Vagina (tissue), 2 donors: ENCODE data around the gene ABTB2. TPM values are rescaled to one million over a fixed set of nuclear protein-coding genes. Genes with fewer than 3 reads are reported as not detected.

Experiments used
- DNase-seq, 2 donors: peaks; one replicate each; pipeline ENCODE4 v3.0.0-alpha.2; 2017; ENCODE audit errors: extremely low spot score in 2 of 2
- H3K27ac ChIP-seq: fragments of 200-600 bp; sonication (generic); one replicate; pipeline ENCODE4 v1.5.1; 2019
- H3K27me3 ChIP-seq: fragments of 200-600 bp; sonication (generic); one replicate; pipeline ENCODE4 v1.5.1; 2019
- H3K36me3 ChIP-seq, 2 donors: fragments of 200-600 bp; sonication (generic); one replicate each; pipeline ENCODE4 v1.5.1; 2017 to 2019
- H3K4me1 ChIP-seq: fragments of 200-600 bp; sonication (generic); one replicate; pipeline ENCODE4 v1.5.1; 2019
- H3K4me3 ChIP-seq, 2 donors: fragments of 200-600 bp; sonication (generic); 1 replicate in 1 of 2; 2 replicates in 1 of 2; pipeline ENCODE4 v1.5.1; 2016 to 2019
- H3K9me3 ChIP-seq: fragments of 200-600 bp; sonication (generic); one replicate; pipeline ENCODE4 v1.5.1; 2019
- CTCF ChIP-seq, 3 experiments: fragments of 450-650 bp in 2 of 3; fragments of 200-600 bp in 1 of 3; sonication (generic) in 1 of 3; IDR thresholded peaks; one replicate each; pipeline ENCODE4 v1.5.1; 2017 to 2019; ENCODE audit warnings: antibody characterized with exemption in 3 of 3, mild to moderate bottlenecking in 2 of 3, moderate library complexity in 2 of 3
- POLR2A ChIP-seq, 2 donors: fragments of 450-650 bp; IDR thresholded peaks; one replicate each; pipeline ENCODE4 v1.6.1; 2017; ENCODE audit warnings: antibody characterized with exemption in 2 of 2, mild to moderate bottlenecking in 2 of 2, moderate library complexity in 2 of 2
- POLR2AphosphoS5 ChIP-seq, 2 donors: sonication (generic); formaldehyde crosslinking; IDR thresholded peaks; one replicate each; pipeline ENCODE4 v1.9.0; 2017; ENCODE audit warnings: antibody characterized with exemption in 2 of 2, mild to moderate bottlenecking in 2 of 2, low read depth in 1 of 2; ENCODE audit not compliant: insufficient read depth in 1 of 2
- intact Hi-C: fragments of 100-400 bp; cut with DNase I; formaldehyde crosslinking; loops from one replicate; pipeline ENCODE4 v1.15.1; 2023
- total RNA-seq: library from RNA; depleted of rRNA; stranded (reverse); fragments of >200 nt; gene quantifications from one replicate; pipeline ENCODE4 v1.2.3, GENCODE V29; 2016

Gene ABTB2
- total RNA-seq, 1 donor from 2014 or later = 10.8 TPM

GRCh38 chr11:34238966-34239365, 118.8 kb downstream of the ABTB2 start:
- no peak for DNase-seq
- intact Hi-C loops = no loop called here
- H3K27me3 ChIP-seq = no peaks in the 10 kb centered on the region
- H3K36me3 ChIP-seq = no peaks in the 10 kb centered on the region
- TF ChIP-seq POLR2A (IDR thresholded peaks at IDR 0.05) = no peak
- TF ChIP-seq CTCF (IDR thresholded peaks at IDR 0.05) = no peak
- no peak for TF ChIP-seq POLR2AphosphoS5 (IDR thresholded peaks at IDR 0.05; ENCODE audit: insufficient read depth in 1 of 2, low read depth in 1 of 2)
- no peak overlapping the region for H3K27ac ChIP-seq
- H3K4me1 ChIP-seq = peaks cover 21% of the 10 kb centered on the region
- H3K4me3 ChIP-seq = no peak overlapping the region
- no peaks in the 10 kb centered on the region for H3K9me3 ChIP-seq

- Histone ChIP-seq H3K9me3 (no peaks in the 10 kb centered on the region), H3K36me3 (no peaks in the 10 kb centered on the region), H3K4me3 (no peak overlapping the region), H3K27me3 (no peaks in the 10 kb centered on the region), H3K27ac (no peak overlapping the region), H3K4me1 (peaks cover 18% of the 10 kb centered on the region)
- DNase-seq = no peak
- intact Hi-C loops = no loop called here
- TF ChIP-seq POLR2AphosphoS5 (IDR thresholded peaks at IDR 0.05; ENCODE audit: insufficient read depth in 1 of 2, low read depth in 1 of 2) (no peak), CTCF (IDR thresholded peaks at IDR 0.05) (no peak), POLR2A (IDR thresholded peaks at IDR 0.05) (no peak)
Measured at GRCh38 chr11:34238533-34238932, 119.3 kb downstream of the ABTB2 start.

GRCh38 chr11:34236572-34236971, 121.2 kb downstream of the ABTB2 start:
- H3K36me3 ChIP-seq = no peaks in the 10 kb centered on the region
- no peaks in the 10 kb centered on the region for H3K9me3 ChIP-seq
- no peak overlapping the region for H3K27ac ChIP-seq
- TF ChIP-seq POLR2AphosphoS5 (IDR thresholded peaks at IDR 0.05; ENCODE audit: insufficient read depth in 1 of 2, low read depth in 1 of 2) = no peak
- H3K4me1 ChIP-seq = peaks cover 9% of the 10 kb centered on the region
- H3K4me3 ChIP-seq = no peak overlapping the region
- no peaks in the 10 kb centered on the region for H3K27me3 ChIP-seq
- intact Hi-C loops = no loop called here
- no peak for DNase-seq

GRCh38 chr11:34235591-34236071, 122.2 kb downstream of the ABTB2 start:
- Histone ChIP-seq H3K36me3 (no peaks in the 10 kb centered on the region), H3K4me3 (no peak overlapping the region), H3K27ac (no peak overlapping the region), H3K27me3 (no peaks in the 10 kb centered on the region), H3K9me3 (no peaks in the 10 kb centered on the region), H3K4me1 (peaks cover 9% of the 10 kb centered on the region)
- intact Hi-C loops = no loop called here
- TF ChIP-seq POLR2AphosphoS5 (IDR thresholded peaks at IDR 0.05; ENCODE audit: insufficient read depth in 1 of 2, low read depth in 1 of 2) = no peak
- no peak for TF ChIP-seq POLR2A (IDR thresholded peaks at IDR 0.05)
- TF ChIP-seq CTCF (IDR thresholded peaks at IDR 0.05) = no peak
- no peak for DNase-seq

GRCh38 chr11:34235189-34235588, 122.6 kb downstream of the ABTB2 start:
- peaks cover 9% of the 10 kb centered on the region for H3K4me1 ChIP-seq
- H3K27me3 ChIP-seq = no peaks in the 10 kb centered on the region
- no peaks in the 10 kb centered on the region for H3K9me3 ChIP-seq
- no peak for TF ChIP-seq POLR2AphosphoS5 (IDR thresholded peaks at IDR 0.05; ENCODE audit: insufficient read depth in 1 of 2, low read depth in 1 of 2)
- no peak for TF ChIP-seq POLR2A (IDR thresholded peaks at IDR 0.05)
- no peak for TF ChIP-seq CTCF (IDR thresholded peaks at IDR 0.05)
- DNase-seq = no peak
- intact Hi-C loops = no loop called here
- H3K27ac ChIP-seq = no peak overlapping the region
- H3K36me3 ChIP-seq = no peaks in the 10 kb centered on the region
- no peak overlapping the region for H3K4me3 ChIP-seq
